ENCODE data around the gene CABLES1.

CABLES1 gene

GRCh38 chr18:23159344-23159743 lies 24.1 kb downstream of the CABLES1 start:
- Histone ChIP-seq H3K9ac (ENCODE audit: low read depth, low read length) (no peak overlapping the region), H3K9me3 (replicated peaks; ENCODE audit: low read length) (no peaks in the 10 kb centered on the region), H3K27me3 (ENCODE audit: control insufficient read depth, insufficient read depth, low read length) (peaks cover 8% of the 10 kb centered on the region)

GRCh38 chr18:23162473-23162872 lies 27.2 kb downstream of the CABLES1 start:
- Histone ChIP-seq H3K27me3 (ENCODE audit: control insufficient read depth, insufficient read depth, low read length) (peaks cover 8% of the 10 kb centered on the region), H3K4me1 (ENCODE audit: control insufficient read depth, insufficient read depth, low read length) (no peaks in the 10 kb centered on the region)

More at GRCh38 chr18:23159344-23159743, 24.1 kb downstream of the CABLES1 start:
- no peaks in the 10 kb centered on the region for H3K36me3 ChIP-seq (ENCODE audit: insufficient read depth, low read length)
- H3K4me2 ChIP-seq (ENCODE audit: low read length), result no peak overlapping the region
- H3K4me1 ChIP-seq (ENCODE audit: control insufficient read depth, insufficient read depth, low read length), result no peaks in the 10 kb centered on the region
- H3K4me3 ChIP-seq (ENCODE audit: low read length), result no peak overlapping the region

GRCh38 chr18:23163786-23164533 lies 28.7 kb downstream of the CABLES1 start:
- no peak overlapping the region for H3K9ac ChIP-seq (ENCODE audit: low read depth, low read length)

More at GRCh38 chr18:23162473-23162872, 27.2 kb downstream of the CABLES1 start:
- Histone ChIP-seq H3K36me3 (ENCODE audit: insufficient read depth, low read length) (no peaks in the 10 kb centered on the region), H3K9me3 (replicated peaks; ENCODE audit: low read length) (no peaks in the 10 kb centered on the region), H3K4me2 (ENCODE audit: low read length) (no peak overlapping the region), H3K4me3 (ENCODE audit: low read length) (no peak overlapping the region), H3K9ac (ENCODE audit: low read depth, low read length) (no peak overlapping the region)

GRCh38 chr18:23165271-23166068 lies 30.2 kb downstream of the CABLES1 start:
- Histone ChIP-seq H3K27me3 (ENCODE audit: control insufficient read depth, insufficient read depth, low read length) (peaks cover 13% of the 10 kb centered on the region), H3K4me3 (ENCODE audit: low read length) (no peak overlapping the region), H3K9ac (ENCODE audit: low read depth, low read length) (no peak overlapping the region), H3K4me2 (ENCODE audit: low read length) (no peak overlapping the region), H3K36me3 (ENCODE audit: insufficient read depth, low read length) (no peaks in the 10 kb centered on the region), H3K4me1 (ENCODE audit: control insufficient read depth, insufficient read depth, low read length) (no peaks in the 10 kb centered on the region), H3K9me3 (replicated peaks; ENCODE audit: low read length) (no peaks in the 10 kb centered on the region)

More at GRCh38 chr18:23163786-23164533, 28.7 kb downstream of the CABLES1 start:
- H3K27me3 ChIP-seq (ENCODE audit: control insufficient read depth, insufficient read depth, low read length), result peaks cover 12% of the 10 kb centered on the region
- H3K4me1 ChIP-seq (ENCODE audit: control insufficient read depth, insufficient read depth, low read length), result no peaks in the 10 kb centered on the region
- no peak overlapping the region for H3K4me2 ChIP-seq (ENCODE audit: low read length)
- no peaks in the 10 kb centered on the region for H3K36me3 ChIP-seq (ENCODE audit: insufficient read depth, low read length)
- H3K4me3 ChIP-seq (ENCODE audit: low read length), result no peak overlapping the region
- H3K9me3 ChIP-seq (replicated peaks; ENCODE audit: low read length), result no peaks in the 10 kb centered on the region

GRCh38 chr18:23166891-23167541 lies 31.7 kb downstream of the CABLES1 start:
- H3K4me3 ChIP-seq (ENCODE audit: low read length), result no peak overlapping the region
- no peaks in the 10 kb centered on the region for H3K4me1 ChIP-seq (ENCODE audit: control insufficient read depth, insufficient read depth, low read length)
- peaks cover 26% of the 10 kb centered on the region for H3K27me3 ChIP-seq (ENCODE audit: control insufficient read depth, insufficient read depth, low read length)
- no peak overlapping the region for H3K4me2 ChIP-seq (ENCODE audit: low read length)
- no peaks in the 10 kb centered on the region for H3K36me3 ChIP-seq (ENCODE audit: insufficient read depth, low read length)
- H3K9ac ChIP-seq (ENCODE audit: low read depth, low read length), result no peak overlapping the region
- H3K9me3 ChIP-seq (replicated peaks; ENCODE audit: low read length), result no peaks in the 10 kb centered on the region

- H3K4me1 ChIP-seq (ENCODE audit: control insufficient read depth, insufficient read depth, low read length), result no peaks in the 10 kb centered on the region
- no peak overlapping the region for H3K4me2 ChIP-seq (ENCODE audit: low read length)
- H3K9ac ChIP-seq (ENCODE audit: low read depth, low read length), result no peak overlapping the region
- H3K4me3 ChIP-seq (ENCODE audit: low read length), result no peak overlapping the region
- no peaks in the 10 kb centered on the region for H3K36me3 ChIP-seq (ENCODE audit: insufficient read depth, low read length)
- H3K27me3 ChIP-seq (ENCODE audit: control insufficient read depth, insufficient read depth, low read length), result peaks cover 29% of the 10 kb centered on the region
- no peaks in the 10 kb centered on the region for H3K9me3 ChIP-seq (replicated peaks; ENCODE audit: low read length)
Measured at GRCh38 chr18:23169673-23170044, 34.4 kb downstream of the CABLES1 start.

- H3K9me3 ChIP-seq (replicated peaks; ENCODE audit: low read length), result no peaks in the 10 kb centered on the region
- H3K4me3 ChIP-seq (ENCODE audit: low read length), result no peak overlapping the region
- peaks cover 29% of the 10 kb centered on the region for H3K27me3 ChIP-seq (ENCODE audit: control insufficient read depth, insufficient read depth, low read length)
- no peaks in the 10 kb centered on the region for H3K36me3 ChIP-seq (ENCODE audit: insufficient read depth, low read length)
- H3K4me2 ChIP-seq (ENCODE audit: low read length), result no peak overlapping the region
- no peaks in the 10 kb centered on the region for H3K4me1 ChIP-seq (ENCODE audit: control insufficient read depth, insufficient read depth, low read length)
- H3K9ac ChIP-seq (ENCODE audit: low read depth, low read length), result no peak overlapping the region
Measured at GRCh38 chr18:23170137-23170536, 34.9 kb downstream of the CABLES1 start.

- no peak overlapping the region for H3K4me3 ChIP-seq (ENCODE audit: low read length)
- no peak overlapping the region for H3K4me2 ChIP-seq (ENCODE audit: low read length)
- H3K4me1 ChIP-seq (ENCODE audit: control insufficient read depth, insufficient read depth, low read length), result no peaks in the 10 kb centered on the region
- no peaks in the 10 kb centered on the region for H3K9me3 ChIP-seq (replicated peaks; ENCODE audit: low read length)
- no peak overlapping the region for H3K9ac ChIP-seq (ENCODE audit: low read depth, low read length)
- H3K36me3 ChIP-seq (ENCODE audit: insufficient read depth, low read length), result no peaks in the 10 kb centered on the region
- H3K27me3 ChIP-seq (ENCODE audit: control insufficient read depth, insufficient read depth, low read length), result peaks cover 29% of the 10 kb centered on the region
Measured at GRCh38 chr18:23171581-23172156, 36.4 kb downstream of the CABLES1 start.

- Histone ChIP-seq H3K36me3 (ENCODE audit: insufficient read depth, low read length) (no peaks in the 10 kb centered on the region), H3K9me3 (replicated peaks; ENCODE audit: low read length) (no peaks in the 10 kb centered on the region), H3K4me1 (ENCODE audit: control insufficient read depth, insufficient read depth, low read length) (no peaks in the 10 kb centered on the region), H3K9ac (ENCODE audit: low read depth, low read length) (no peak overlapping the region), H3K4me2 (ENCODE audit: low read length) (no peak overlapping the region), H3K27me3 (ENCODE audit: control insufficient read depth, insufficient read depth, low read length) (peaks cover 29% of the 10 kb centered on the region), H3K4me3 (ENCODE audit: low read length) (no peak overlapping the region)
Measured at GRCh38 chr18:23172591-23173380, 37.5 kb downstream of the CABLES1 start.

GRCh38 chr18:23173912-23174311 lies 38.6 kb downstream of the CABLES1 start:
- Histone ChIP-seq H3K4me1 (ENCODE audit: control insufficient read depth, insufficient read depth, low read length) (no peaks in the 10 kb centered on the region), H3K9ac (ENCODE audit: low read depth, low read length) (no peak overlapping the region), H3K4me2 (ENCODE audit: low read length) (no peak overlapping the region), H3K27me3 (ENCODE audit: control insufficient read depth, insufficient read depth, low read length) (peaks cover 25% of the 10 kb centered on the region), H3K4me3 (ENCODE audit: low read length) (no peak overlapping the region), H3K36me3 (ENCODE audit: insufficient read depth, low read length) (no peaks in the 10 kb centered on the region), H3K9me3 (replicated peaks; ENCODE audit: low read length) (no peaks in the 10 kb centered on the region)

Measured in skeletal muscle satellite cell (primary cell).